GM21390 (cell line): ENCODE data around the gene ARHGEF10L.

Experiments
- ATAC-seq: cut with Tn5 transposase; IDR thresholded peaks from one replicate; pipeline ENCODE4 v1.9.1; 2021; ENCODE audit not compliant: unreplicated experiment

The ARHGEF10L gene

GRCh38 chr1:17692645-17693044 is 153.1 kb downstream of the ARHGEF10L start:
- no peak for ATAC-seq

GRCh38 chr1:17696417-17697301 is 157.2 kb downstream of the ARHGEF10L start:
- ATAC-seq: no peak

DNA sequence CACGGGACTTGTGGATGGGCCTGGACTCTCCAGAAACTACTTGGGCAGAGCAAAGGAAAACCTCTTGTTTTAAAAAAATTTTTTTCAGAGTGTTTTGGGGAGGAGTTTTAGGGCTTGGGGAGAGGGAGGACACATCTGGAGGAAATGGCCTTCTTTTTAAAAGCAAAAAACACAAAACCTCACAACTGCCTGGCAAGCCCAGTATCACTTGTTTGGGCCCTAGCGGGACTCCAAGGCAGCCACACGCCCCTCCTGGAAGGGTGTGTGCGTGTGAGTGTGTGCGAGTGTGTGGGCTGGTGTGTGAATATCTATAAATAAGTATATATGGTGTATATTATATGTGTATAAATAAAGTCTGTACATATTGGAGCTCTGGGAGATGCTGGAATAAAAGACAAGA is 158.0 kb downstream of the ARHGEF10L start:
- ATAC-seq: no peak

GRCh38 chr1:17699581-17699980 is 160.1 kb downstream of the ARHGEF10L start:
- no peak for ATAC-seq

DNA sequence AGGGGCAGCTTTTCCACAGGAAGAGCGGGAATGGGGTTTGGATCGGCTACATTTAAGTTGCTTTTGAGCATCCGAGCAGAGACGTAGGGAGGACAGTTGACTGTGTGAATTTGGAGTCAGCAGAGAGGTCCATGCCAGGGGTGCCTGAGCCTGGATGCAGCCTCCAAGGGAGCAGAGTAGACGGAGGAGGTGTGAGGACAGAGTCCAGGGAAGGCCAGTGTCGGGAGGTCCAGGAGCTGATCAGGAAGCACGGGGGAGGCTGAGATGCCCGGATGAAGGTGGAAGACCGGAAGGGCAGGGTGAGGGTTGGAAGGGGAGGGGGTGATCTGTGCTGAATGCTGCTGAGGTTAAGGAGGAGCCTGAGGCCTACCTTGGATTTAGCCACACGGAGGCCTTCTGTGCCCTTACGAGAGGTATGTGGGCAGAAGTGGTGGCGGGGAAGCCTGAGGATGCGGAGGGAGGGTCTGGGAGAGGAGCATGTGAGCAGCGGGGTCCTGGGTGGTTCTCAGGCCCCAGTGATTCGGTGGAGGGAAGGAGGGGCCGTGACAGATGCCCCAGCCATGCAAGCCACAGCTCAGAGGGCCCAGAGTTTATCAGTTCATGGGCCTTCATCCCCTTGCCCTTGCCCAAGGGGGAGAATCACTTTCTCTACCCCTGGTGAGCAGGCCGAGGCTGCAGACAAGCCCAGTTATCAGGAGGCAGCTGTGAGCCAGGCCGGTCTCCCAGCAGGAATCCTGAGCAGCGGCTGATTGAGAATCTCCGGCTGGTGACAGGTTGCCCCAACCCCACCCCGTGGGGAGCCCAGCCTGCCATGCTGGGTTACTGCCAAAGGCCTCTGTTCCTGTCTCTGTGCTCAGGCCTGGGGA is 161.7 kb downstream of the ARHGEF10L start:
- no peak for ATAC-seq

GRCh38 chr1:17704176-17704575 is 164.7 kb downstream of the ARHGEF10L start:
- ATAC-seq: no peak

- ATAC-seq: no peak
Observed at GRCh38 chr1:17706445-17706844, 166.9 kb downstream of the ARHGEF10L start.

- ATAC-seq: no peak
Observed at GRCh38 chr1:17709981-17710380, 170.5 kb downstream of the ARHGEF10L start.

DNA sequence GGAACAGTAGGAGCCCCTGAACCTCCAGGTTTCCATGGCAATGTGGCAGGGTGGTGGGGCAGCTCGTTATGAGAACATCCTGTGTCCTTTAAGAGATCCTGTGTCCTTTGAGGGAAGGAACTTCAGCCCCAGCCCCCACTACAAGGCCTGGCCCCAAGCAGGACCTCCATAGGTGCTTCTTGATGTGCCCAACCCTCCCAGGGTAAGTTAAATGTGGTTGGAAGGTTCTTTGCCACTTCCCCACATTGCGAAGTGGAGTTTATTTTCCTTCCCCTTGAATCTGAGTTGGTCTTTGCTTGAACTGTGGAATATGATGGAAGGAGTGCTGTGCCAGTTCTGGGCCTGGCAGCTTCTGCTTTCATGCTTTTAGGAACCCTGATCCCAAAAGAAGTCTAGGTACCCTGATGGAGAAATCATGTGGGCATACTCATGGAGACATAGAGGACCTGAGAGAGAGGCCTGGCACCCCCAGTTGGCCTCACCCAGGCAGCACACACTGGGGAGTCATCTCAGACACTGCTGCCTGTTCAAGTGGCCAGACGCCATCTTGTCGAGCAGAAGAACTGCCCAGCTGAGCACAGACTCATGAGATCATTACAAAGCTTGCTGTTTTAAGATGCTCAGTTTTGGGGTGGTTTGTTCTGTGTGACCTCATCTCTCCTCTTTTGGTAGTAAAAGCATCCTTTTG is 171.5 kb downstream of the ARHGEF10L start:
- no peak for ATAC-seq

- ATAC-seq: no peak
Observed at GRCh38 chr1:17711577-17711910, 172.0 kb downstream of the ARHGEF10L start.

DNA sequence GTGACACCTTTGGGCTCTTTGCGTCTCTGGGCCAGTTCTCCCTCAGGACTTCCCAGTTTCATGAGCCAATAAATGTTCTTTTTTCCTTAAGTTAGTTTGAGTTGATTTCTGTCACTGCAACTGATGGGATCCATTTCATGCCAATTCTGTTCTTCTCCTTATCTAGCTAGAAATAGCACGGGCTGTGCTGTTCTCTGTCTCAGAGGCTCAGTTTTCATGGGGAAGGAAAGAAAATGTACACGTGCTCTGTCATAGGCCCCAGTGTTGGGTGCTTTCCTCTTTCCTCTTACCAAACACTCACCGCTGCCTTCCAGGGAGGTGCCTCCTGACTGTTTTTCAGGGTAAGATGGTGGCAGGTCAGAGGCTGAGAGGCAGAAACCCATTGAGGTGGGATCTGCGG is 172.4 kb downstream of the ARHGEF10L start:
- no peak for ATAC-seq

DNA sequence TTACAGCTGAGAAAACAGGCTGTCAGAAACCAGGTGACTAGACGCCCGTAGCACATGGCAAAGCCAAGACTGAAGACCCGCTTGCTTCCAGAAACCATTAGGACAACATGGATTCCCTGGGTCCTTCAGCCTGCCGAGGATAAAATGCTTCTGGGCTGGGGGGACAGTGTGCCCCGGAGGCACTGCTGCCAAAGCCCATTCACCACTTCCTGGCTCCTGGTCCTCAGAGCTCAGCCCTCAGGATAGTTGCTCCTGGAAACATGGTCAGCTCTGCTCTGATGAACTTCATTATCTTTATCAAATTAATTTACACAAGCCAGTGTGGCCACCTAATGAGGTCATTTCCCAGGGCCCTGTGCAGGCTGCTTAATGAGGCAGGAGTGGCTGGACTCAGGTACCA is 174.5 kb downstream of the ARHGEF10L start:
- no peak for ATAC-seq

GRCh38 chr1:17717594-17718535 is 178.4 kb downstream of the ARHGEF10L start:
- no peak for ATAC-seq

DNA sequence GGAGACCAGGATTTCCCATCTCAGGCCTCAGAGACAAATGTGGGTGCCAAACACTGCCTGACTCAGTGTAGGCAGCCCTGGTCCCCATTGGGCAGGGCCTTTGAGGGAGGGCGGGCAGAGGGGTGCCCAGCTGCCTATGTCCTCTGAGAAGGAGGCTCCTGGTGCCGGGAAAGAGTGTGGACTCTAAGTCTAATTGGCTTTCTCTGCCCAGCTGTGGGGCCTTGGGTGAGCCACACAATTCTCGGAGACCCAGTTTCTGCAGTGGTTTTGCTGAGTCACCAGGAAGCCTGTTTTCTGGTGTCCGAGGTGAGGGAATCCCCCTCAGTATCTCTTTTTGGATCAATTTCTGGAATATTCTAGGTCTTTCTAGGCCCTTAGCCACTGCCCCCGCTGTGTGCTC is 180.4 kb downstream of the ARHGEF10L start:
- ATAC-seq: no peak

GRCh38 chr1:17721444-17721843 is 181.9 kb downstream of the ARHGEF10L start:
- ATAC-seq: no peak

DNA sequence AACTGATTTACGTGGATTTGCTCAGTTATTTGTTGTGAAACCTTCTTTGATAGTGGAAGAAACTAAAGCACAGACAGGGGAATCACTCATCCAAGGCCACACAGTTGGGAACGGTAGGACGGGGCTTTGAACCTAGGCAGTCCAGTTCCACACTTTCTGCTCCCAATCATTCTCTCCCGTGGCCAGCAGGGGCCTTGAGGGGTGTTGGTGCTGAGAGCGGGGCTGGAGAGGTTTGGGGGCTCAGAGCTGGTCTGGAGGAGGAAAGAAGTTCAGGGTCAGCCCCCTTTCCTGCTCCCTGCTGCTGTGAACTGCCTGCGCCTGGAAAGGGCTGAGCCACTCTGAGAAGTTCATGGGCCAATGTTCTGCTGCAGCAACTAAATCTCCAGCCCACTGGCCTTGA is 184.2 kb downstream of the ARHGEF10L start:
- no peak for ATAC-seq

GRCh38 chr1:17724150-17724549 is 184.7 kb downstream of the ARHGEF10L start:
- ATAC-seq: no peak

GRCh38 chr1:17725084-17725719 is 185.7 kb downstream of the ARHGEF10L start:
- no peak for ATAC-seq

DNA sequence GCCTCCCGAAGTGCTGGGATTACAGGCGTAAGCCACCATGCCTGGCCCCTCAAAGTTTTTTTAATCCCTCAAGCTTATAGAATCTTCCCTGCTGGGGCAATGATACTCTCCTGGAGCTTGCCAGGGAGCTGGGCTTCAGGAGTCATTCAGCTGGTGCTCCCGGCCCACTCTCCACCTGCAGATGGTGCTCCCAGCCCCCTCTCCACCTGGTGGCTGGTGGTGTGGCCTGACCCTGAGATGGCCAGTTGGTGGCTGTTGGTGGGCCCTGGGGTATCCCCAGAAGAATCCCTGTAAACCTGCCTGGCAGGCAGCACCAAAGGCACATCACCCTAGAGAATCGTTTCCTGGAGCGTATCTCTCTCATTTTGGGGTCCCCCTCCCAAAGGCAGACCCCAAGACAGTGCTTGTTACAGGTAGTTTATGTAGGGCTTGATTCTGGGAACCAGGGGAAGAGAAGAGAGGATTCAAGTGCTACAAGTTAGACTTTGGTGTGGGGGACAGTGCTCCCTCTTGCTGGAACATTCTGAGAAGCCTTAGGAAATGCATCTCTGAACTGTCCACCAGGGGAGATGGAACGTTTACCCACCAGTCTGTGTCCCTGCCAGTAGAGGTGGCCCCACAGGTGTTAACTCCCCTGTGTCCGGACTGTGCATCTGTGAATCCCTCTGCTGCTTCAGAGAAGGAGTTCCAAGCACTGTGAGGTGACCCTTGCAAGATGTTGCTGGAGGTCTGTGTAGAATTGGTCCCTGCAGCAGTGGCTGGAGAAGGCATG is 186.5 kb downstream of the ARHGEF10L start:
- no peak for ATAC-seq
